Effector CD4-positive, alpha-beta T cell (primary cell): ENCODE data around the gene MEG3.

ENCODE experiments used
- DNase-seq: peaks from one replicate; pipeline ENCODE4 v3.0.0-alpha.2; 2020

MEG3 gene

GRCh38 chr14:100834082-100834793 is 8.3 kb downstream of the MEG3 start:
- DNase-seq = no peak

GRCh38 chr14:100834794-100835547 is 9.1 kb downstream of the MEG3 start:
- DNase-seq = no peak

GRCh38 chr14:100835548-100836310 is 9.8 kb downstream of the MEG3 start:
- no peak for DNase-seq

GRCh38 chr14:100836311-100836805 is 10.4 kb downstream of the MEG3 start:
- DNase-seq = no peak

GRCh38 chr14:100836941-100837804 is 11.3 kb downstream of the MEG3 start:
- DNase-seq = no peak

- no peak for DNase-seq
These were observed 12.0 kb downstream of the MEG3 start for GRCh38 chr14:100837805-100838350.

- DNase-seq = no peak
These were observed 12.8 kb downstream of the MEG3 start for GRCh38 chr14:100838493-100839314.

GRCh38 chr14:100839315-100839585 is 13.3 kb downstream of the MEG3 start:
- DNase-seq = no peak

GRCh38 chr14:100839681-100840111 is 13.8 kb downstream of the MEG3 start:
- DNase-seq = no peak

GRCh38 chr14:100840286-100841065 is 14.6 kb downstream of the MEG3 start:
- no peak for DNase-seq

GRCh38 chr14:100841066-100841760 is 15.3 kb downstream of the MEG3 start:
- DNase-seq = no peak

- no peak for DNase-seq
These were observed 16.0 kb downstream of the MEG3 start for GRCh38 chr14:100841761-100842403.

- DNase-seq = no peak
These were observed 16.9 kb downstream of the MEG3 start for GRCh38 chr14:100842799-100843198.

GRCh38 chr14:100844082-100844408 is 18.1 kb downstream of the MEG3 start:
- no peak for DNase-seq

- DNase-seq = no peak
These were observed 18.5 kb downstream of the MEG3 start for GRCh38 chr14:100844421-100844820.

- no peak for DNase-seq
These were observed 18.9 kb downstream of the MEG3 start for GRCh38 chr14:100844846-100845245.

- DNase-seq = no peak
These were observed 19.4 kb downstream of the MEG3 start for GRCh38 chr14:100845341-100845740.

- no peak for DNase-seq
These were observed 20.5 kb downstream of the MEG3 start for GRCh38 chr14:100846309-100846859.

- no peak for DNase-seq
These were observed 23.3 kb downstream of the MEG3 start for GRCh38 chr14:100849115-100849781.
